NB4 (cell line): Measurements from ENCODE around the gene CD164L2.

Experiments
- CTCF ChIP-seq: IDR thresholded peaks from one replicate; pipeline ENCODE4 v1.5.1; 2012; ENCODE audit warnings: low read depth, low read length
- MYC ChIP-seq: IDR thresholded peaks from 2 replicates; pipeline ENCODE4 v1.6.1; 2011; ENCODE audit warnings: low read depth, low read length
- POLR2A ChIP-seq: IDR thresholded peaks from 2 replicates; pipeline ENCODE4 v1.6.1; 2011; ENCODE audit warnings: mild to moderate bottlenecking; ENCODE audit not compliant: insufficient read length; ENCODE audit errors: extremely low read depth

DNA sequence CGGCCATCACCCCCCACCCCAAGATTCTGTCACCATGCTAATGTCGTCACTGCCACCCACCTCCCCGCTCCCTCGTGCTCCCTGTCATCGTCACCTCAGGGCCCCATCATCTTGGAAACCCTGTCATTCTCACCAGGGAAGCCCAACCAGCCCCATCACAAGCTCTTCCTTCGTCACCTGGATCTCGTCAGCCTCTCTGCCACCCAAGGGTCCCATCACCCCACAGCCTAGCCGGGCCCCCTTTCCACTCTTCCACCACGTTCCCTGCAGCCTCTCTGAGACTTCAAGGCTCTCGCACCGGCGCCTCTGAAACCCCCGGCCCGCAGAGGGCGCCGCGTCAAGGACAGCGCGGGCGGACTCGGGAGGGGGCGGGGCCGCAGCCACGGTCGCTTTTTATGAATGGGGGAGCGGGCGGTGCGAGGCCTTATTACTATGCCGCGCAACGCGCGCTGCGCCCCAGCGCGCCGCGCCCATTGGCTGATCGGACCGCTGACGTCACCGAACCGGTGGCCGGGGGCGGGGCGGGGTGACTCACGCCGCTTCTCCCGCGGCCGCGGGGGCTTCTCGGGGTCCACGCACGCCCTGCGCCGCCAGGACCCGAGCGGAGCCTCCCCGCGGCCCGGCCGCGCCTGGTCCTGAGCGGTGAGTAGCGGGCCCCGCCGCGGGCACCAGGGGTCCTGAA lies 9.1 kb upstream of the CD164L2 start, which contains the start of gene GPR3:
- TF ChIP-seq CTCF = peak; percentile 56
- TF ChIP-seq MYC = 0 out of 2 replicates have a peak, but pooled peaks have one; percentile 30
- peak; percentile 33 for TF ChIP-seq POLR2A
